Measurements from ENCODE around the gene MAVS.
"Not testable (repeated sequence)": the region's sequence is repeated elsewhere in the genome, so short reads cannot be mapped to it uniquely, and the experiment has no call there.

MAVS gene

GRCh38 chr20:3815703-3816315 is 30.8 kb upstream of the MAVS start:
- DNase-seq = peak; percentile 56

GRCh38 chr20:3818155-3819151 is 28.2 kb upstream of the MAVS start:
- DNase-seq = peak; percentile 36

- no peak for DNase-seq
Measured at GRCh38 chr20:3819411-3820047, 27.1 kb upstream of the MAVS start.

GRCh38 chr20:3820048-3820900 is 26.4 kb upstream of the MAVS start, which contains the start of gene AP5S1:
Gene AP5S1 (plus strand): TSS chr20:3820547. CDS start chr20:3822118, 1,571 bp downstream.
- DNase-seq = peak; percentile 97

- DNase-seq = no peak
Measured at GRCh38 chr20:3820901-3821727, 25.5 kb upstream of the MAVS start.

- no peak for DNase-seq
Measured at GRCh38 chr20:3821996-3822395, 24.6 kb upstream of the MAVS start.

- DNase-seq = no peak
Measured at GRCh38 chr20:3823881-3824280, 22.8 kb upstream of the MAVS start.

- no peak for DNase-seq
Measured at GRCh38 chr20:3825526-3825925, 21.1 kb upstream of the MAVS start.

- DNase-seq = no peak
Measured at GRCh38 chr20:3826420-3826819, 20.2 kb upstream of the MAVS start.

GRCh38 chr20:3828798-3829197 is 17.8 kb upstream of the MAVS start:
- DNase-seq = no peak

- not testable (repeated sequence) for DNase-seq
Measured at GRCh38 chr20:3829891-3830290, 16.7 kb upstream of the MAVS start.

GRCh38 chr20:3836132-3836531 is 10.5 kb upstream of the MAVS start:
- no peak for DNase-seq

GRCh38 chr20:3839328-3839727 is 7.3 kb upstream of the MAVS start:
- DNase-seq = no peak

GRCh38 chr20:3840201-3840600 is 6.4 kb upstream of the MAVS start:
- not testable (repeated sequence) for DNase-seq

GRCh38 chr20:3842348-3842930 is 4.2 kb upstream of the MAVS start:
- DNase-seq = no peak

- no peak for DNase-seq
Measured at GRCh38 chr20:3843490-3843889, 3.1 kb upstream of the MAVS start.

GRCh38 chr20:3843990-3844619 is 2.5 kb upstream of the MAVS start:
- not testable (repeated sequence) for DNase-seq

GRCh38 chr20:3846378-3846739 is 275 bp upstream of the MAVS start:
- DNase-seq = no peak

GRCh38 chr20:3847429-3847940 is 851 bp downstream of the MAVS start:
- DNase-seq = no peak

- DNase-seq = no peak
Measured at GRCh38 chr20:3848565-3848964, 1.9 kb downstream of the MAVS start.

GRCh38 chr20:3854462-3854871 is 7.8 kb downstream of the MAVS start:
- no peak for DNase-seq

All from activated CD4-positive, alpha-beta T cell treated with anti-CD3 and anti-CD28 coated beads, Interleukin-2, Interleukin-6, amounts not matched to agents 100 ng/mL and 50 ng/mL, durations not matched to agents 16 hours and 8 hours (primary cell).